Right lobe of liver (tissue), 6 donors: Measurements from ENCODE around the gene FRY. TPM values are rescaled to one million over a fixed set of nuclear protein-coding genes. Genes with fewer than 3 reads are reported as not detected.

ENCODE experiments used
- ATAC-seq, 4 donors: fragments of 200-7000 bp; cut with Tn5 transposase; one replicate each; pipeline ENCODE4 v1.9.1; 2020; ENCODE audit warnings: mild to moderate bottlenecking in 4 of 4, moderate library complexity in 4 of 4
- DNase-seq, 3 donors: peaks; one replicate each; pipeline ENCODE4 v3.0.0-alpha.2; 2020
- H3K27ac ChIP-seq, 3 donors: fragments of 200-600 bp; one replicate each; pipeline ENCODE4 v1.8.0; 2022
- H3K27me3 ChIP-seq, 2 donors: fragments of 200-600 bp; one replicate each; pipeline ENCODE4 v1.8.0; 2022
- H3K36me3 ChIP-seq, 4 donors: fragments of 200-600 bp; sonication (generic) in 1 of 4; one replicate each; pipeline versions ENCODE4 v1.5.1 to v1.8.0; 2017 to 2022; ENCODE audit warnings: control low read depth in 1 of 4
- H3K4me1 ChIP-seq, 4 donors: fragments of 200-600 bp; sonication (generic) in 1 of 4; one replicate each; pipeline versions ENCODE4 v1.5.1 to v1.8.0; 2017 to 2022; ENCODE audit warnings: control low read depth in 1 of 4
- H3K4me3 ChIP-seq, 3 donors: fragments of 200-600 bp; one replicate each; pipeline ENCODE4 v1.8.0; 2022
- H3K9me3 ChIP-seq, 4 donors: fragments of 200-600 bp; sonication (generic) in 1 of 4; one replicate each; pipeline versions ENCODE4 v1.5.1 to v1.8.0; 2017 to 2022; ENCODE audit warnings: control low read depth in 1 of 4
- POLR2A ChIP-seq: fragments of 450-650 bp; IDR thresholded peaks from one replicate; pipeline ENCODE4 v1.6.1; 2017; ENCODE audit warnings: antibody characterized with exemption, mild to moderate bottlenecking
- WGBS: methylation state at CpG from one replicate; pipeline ENCODE4 v1.1.6; 2018; ENCODE audit warnings: low coverage, low lambda C conversion rate; ENCODE audit not compliant: insufficient coverage; ENCODE audit errors: missing lambda C conversion rate; 5-methylcytosine and 5-hydroxymethylcytosine counted together
- intact Hi-C, 2 donors: fragments of 100-400 bp; cut with DNase I; formaldehyde crosslinking; loops; one replicate each; pipeline versions ENCODE4 v1.11.2 to v1.14.1; 2022
- total RNA-seq, 6 experiments: library from RNA; depleted of rRNA in 2 of 6; stranded (reverse); fragments of >200 nt in 2 of 6; fragmentation: NEBNext Ultra II Directional in 3 of 6; extraction: Animal tissue kit (Norgen Biotek cat#: 25700) in 3 of 6; gene quantifications; one replicate each; pipeline versions ENCODE4 v1.1.0 to v1.2.4, GENCODE V29; 2016 to 2023
- TF ChIP-seq, protein P1 (sequence below), 4 donors: fragments of 200-600 bp in 3 of 4; fragments of 450-650 bp in 1 of 4; IDR thresholded peaks; one replicate each; pipeline versions ENCODE4 v1.5.1 to v1.8.0; 2016 to 2022; ENCODE audit warnings: antibody characterized with exemption in 4 of 4, mild to moderate bottlenecking in 2 of 4
- donor health status: DM: no; HTN: yes; CAD: no.
- donor health status: DM: no; HTN: no; CAD: no.
- donor health status: DM: no; HTN: no; CAD: no.
- donor health status: DM: no; HTN: yes; CAD: no.
- donor health status: DM: no; HTN: yes; CAD: no.

The FRY gene
- total RNA-seq, 6 experiments from 2014 or later, result 16.1 to 106 (median 35.7) TPM

GRCh38 chr13:32017474-32017873, 14.1 kb upstream of the FRY start:
- H3K4me1 ChIP-seq, result no peaks in the 10 kb centered on the region
- no peaks in the 10 kb centered on the region for H3K27me3 ChIP-seq
- H3K36me3 ChIP-seq, result no peaks in the 10 kb centered on the region
- intact Hi-C loops, result no loop called here
- H3K4me3 ChIP-seq, result no peak overlapping the region
- no peak overlapping the region for H3K27ac ChIP-seq
- H3K9me3 ChIP-seq, result no peaks in the 10 kb centered on the region
- 73% methylated on average over 6 of the region's 6 CpGs for WGBS
- DNase-seq (no peak), ATAC-seq (peak in 2 of 4 donors; percentile 32 to 38)
- no peak for TF ChIP-seq POLR2A
- TF ChIP-seq, protein P1, sequence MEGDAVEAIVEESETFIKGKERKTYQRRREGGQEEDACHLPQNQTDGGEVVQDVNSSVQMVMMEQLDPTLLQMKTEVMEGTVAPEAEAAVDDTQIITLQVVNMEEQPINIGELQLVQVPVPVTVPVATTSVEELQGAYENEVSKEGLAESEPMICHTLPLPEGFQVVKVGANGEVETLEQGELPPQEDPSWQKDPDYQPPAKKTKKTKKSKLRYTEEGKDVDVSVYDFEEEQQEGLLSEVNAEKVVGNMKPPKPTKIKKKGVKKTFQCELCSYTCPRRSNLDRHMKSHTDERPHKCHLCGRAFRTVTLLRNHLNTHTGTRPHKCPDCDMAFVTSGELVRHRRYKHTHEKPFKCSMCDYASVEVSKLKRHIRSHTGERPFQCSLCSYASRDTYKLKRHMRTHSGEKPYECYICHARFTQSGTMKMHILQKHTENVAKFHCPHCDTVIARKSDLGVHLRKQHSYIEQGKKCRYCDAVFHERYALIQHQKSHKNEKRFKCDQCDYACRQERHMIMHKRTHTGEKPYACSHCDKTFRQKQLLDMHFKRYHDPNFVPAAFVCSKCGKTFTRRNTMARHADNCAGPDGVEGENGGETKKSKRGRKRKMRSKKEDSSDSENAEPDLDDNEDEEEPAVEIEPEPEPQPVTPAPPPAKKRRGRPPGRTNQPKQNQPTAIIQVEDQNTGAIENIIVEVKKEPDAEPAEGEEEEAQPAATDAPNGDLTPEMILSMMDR (IDR thresholded peaks at IDR 0.05), result no peak

- Histone ChIP-seq H3K36me3 (no peaks in the 10 kb centered on the region), H3K27me3 (no peaks in the 10 kb centered on the region), H3K27ac (no peak overlapping the region), H3K4me3 (no peak overlapping the region), H3K9me3 (no peaks in the 10 kb centered on the region), H3K4me1 (no peaks in the 10 kb centered on the region)
- 23% methylated on average over 6 of the region's 6 CpGs for WGBS
- DNase-seq (no peak), ATAC-seq (peak; percentile 70 to 85 (median 80))
- intact Hi-C loops, result no loop called here
- TF ChIP-seq POLR2A, result no peak
- TF ChIP-seq, protein P1 (IDR thresholded peaks at IDR 0.05), result peak; percentile 56 to 82 (median 78)
Measured at GRCh38 chr13:32019612-32020233, 11.9 kb upstream of the FRY start.

DNA sequence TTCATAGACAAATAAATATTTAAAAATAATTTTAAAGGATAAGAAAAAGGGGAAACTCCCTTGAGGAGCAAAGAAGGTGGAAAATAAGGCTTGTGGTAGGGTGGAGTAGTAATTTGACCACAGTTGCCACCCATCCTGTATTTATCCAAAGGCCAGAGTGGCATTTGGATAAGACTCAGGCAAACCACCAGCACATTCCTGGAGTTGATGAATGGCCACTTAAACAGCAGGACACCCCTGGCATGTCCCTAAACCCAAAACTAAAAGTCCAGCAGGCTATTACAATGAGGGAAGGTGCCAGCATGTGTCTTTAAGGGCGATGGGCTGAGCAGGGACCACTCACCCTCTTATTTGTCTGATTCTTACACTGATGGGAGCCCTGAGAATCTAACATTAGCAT, 9.8 kb upstream of the FRY start:
- no peaks in the 10 kb centered on the region for H3K9me3 ChIP-seq
- no peak overlapping the region for H3K4me3 ChIP-seq
- 100% methylated on average over 1 of the region's 1 CpG for WGBS
- DNase-seq (no peak), ATAC-seq (no peak)
- no peaks in the 10 kb centered on the region for H3K36me3 ChIP-seq
- intact Hi-C loops, result no loop called here
- no peak overlapping the region for H3K27ac ChIP-seq
- TF ChIP-seq, protein P1 (IDR thresholded peaks at IDR 0.05), result no peak
- TF ChIP-seq POLR2A, result no peak
- no peaks in the 10 kb centered on the region for H3K4me1 ChIP-seq
- no peaks in the 10 kb centered on the region for H3K27me3 ChIP-seq

DNA sequence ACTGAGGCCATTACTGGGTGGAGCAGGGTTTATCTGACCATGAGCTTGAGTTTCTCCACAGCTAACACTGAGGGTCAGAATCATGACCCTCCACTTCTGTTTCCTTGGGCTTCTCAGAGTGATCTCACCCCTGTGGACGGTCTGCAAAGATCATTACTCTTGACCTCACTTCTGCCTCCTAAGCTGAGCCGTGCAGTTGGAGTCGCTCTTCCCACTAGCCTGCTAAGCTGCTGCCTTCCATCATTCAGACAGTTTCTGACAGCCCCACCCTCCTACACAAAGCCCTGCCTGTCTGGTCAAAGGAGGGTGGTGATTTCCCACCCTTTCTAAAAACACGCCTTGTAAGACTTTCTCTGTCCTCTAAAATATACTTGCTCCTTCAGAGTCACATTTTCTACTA, 9.3 kb upstream of the FRY start:
- Histone ChIP-seq H3K4me3 (no peak overlapping the region), H3K27me3 (no peaks in the 10 kb centered on the region), H3K9me3 (no peaks in the 10 kb centered on the region), H3K4me1 (no peaks in the 10 kb centered on the region), H3K27ac (no peak overlapping the region), H3K36me3 (no peaks in the 10 kb centered on the region)
- 100% methylated on average over 1 of the region's 4 CpGs for WGBS
- intact Hi-C loops, result no loop called here
- no peak for DNase-seq
- no peak for ATAC-seq
- no peak for TF ChIP-seq POLR2A
- TF ChIP-seq, protein P1 (IDR thresholded peaks at IDR 0.05), result no peak
